ENCODE data around the gene AGBL3. TPM values are rescaled to one million over a fixed set of nuclear protein-coding genes. Genes with fewer than 3 reads are reported as not detected.

The AGBL3 gene
- polyA plus RNA-seq, 3 donors: 0.03 to 0.20 (median 0.12) TPM

DNA sequence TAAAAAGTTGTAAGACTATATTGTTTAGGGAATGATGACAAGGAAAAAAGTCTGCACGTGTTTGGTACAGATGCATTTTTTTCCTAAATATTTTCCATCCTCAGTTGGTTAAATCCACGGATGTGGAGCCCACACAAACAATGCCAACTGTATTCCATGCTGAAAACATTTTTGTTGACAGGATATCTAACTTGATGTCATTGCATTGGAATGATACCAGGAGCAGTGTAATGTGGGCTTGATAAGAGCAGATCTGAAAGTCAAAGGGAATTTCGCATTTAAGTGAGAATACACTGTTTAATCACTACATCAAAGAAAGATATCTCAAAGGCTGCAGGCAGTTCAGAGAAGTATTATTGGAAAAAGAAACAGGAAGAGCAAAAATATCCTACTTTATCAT, 112.1 kb downstream of the AGBL3 start:
- intact Hi-C loops (cut with micrococcal nuclease): no loop called here
- no peak overlapping the region for H3K4me2 ChIP-seq (replicated peaks; ENCODE audit: extremely low read depth, low read length, poor library complexity, severe bottlenecking)
- Mint-ChIP-seq H3K9me3 (peaks cover 0 to 9% (median 2%) of the 10 kb centered on the region in 7 donors), H3K36me3 (no peaks in the 10 kb centered on the region), H3K27me3 (ENCODE audit: low read depth in 3 of 3) (peaks cover 0 to 2% (median 1%) of the 10 kb centered on the region in 3 donors), H3K27ac (no peak overlapping the region), H3K4me1 (peaks cover 2% of the 10 kb centered on the region), H3K4me3 (no peak overlapping the region)
- no peak overlapping the region for H3K27ac ChIP-seq (ENCODE audit: low read depth in 1 of 2, low read length in 2 of 2)
- no peaks in the 10 kb centered on the region for H3K9me3 ChIP-seq (replicated peaks in 1 of 2; ENCODE audit: control insufficient read depth in 1 of 2, insufficient read depth in 1 of 2, low read length in 2 of 2)
- no CpG with 5 or more reads among the region's 3 CpGs for WGBS (ENCODE audit: insufficient coverage)
- TF ChIP-seq, protein P1, sequence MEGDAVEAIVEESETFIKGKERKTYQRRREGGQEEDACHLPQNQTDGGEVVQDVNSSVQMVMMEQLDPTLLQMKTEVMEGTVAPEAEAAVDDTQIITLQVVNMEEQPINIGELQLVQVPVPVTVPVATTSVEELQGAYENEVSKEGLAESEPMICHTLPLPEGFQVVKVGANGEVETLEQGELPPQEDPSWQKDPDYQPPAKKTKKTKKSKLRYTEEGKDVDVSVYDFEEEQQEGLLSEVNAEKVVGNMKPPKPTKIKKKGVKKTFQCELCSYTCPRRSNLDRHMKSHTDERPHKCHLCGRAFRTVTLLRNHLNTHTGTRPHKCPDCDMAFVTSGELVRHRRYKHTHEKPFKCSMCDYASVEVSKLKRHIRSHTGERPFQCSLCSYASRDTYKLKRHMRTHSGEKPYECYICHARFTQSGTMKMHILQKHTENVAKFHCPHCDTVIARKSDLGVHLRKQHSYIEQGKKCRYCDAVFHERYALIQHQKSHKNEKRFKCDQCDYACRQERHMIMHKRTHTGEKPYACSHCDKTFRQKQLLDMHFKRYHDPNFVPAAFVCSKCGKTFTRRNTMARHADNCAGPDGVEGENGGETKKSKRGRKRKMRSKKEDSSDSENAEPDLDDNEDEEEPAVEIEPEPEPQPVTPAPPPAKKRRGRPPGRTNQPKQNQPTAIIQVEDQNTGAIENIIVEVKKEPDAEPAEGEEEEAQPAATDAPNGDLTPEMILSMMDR (IDR thresholded peaks at IDR 0.05): no peak
- no peaks in the 10 kb centered on the region for H3K79me2 ChIP-seq (ENCODE audit: insufficient read depth, low read length)
- no peak overlapping the region for H3K9ac ChIP-seq (ENCODE audit: insufficient read depth, low read length, poor library complexity, severe bottlenecking)
- no peaks in the 10 kb centered on the region for H3K36me3 ChIP-seq (replicated peaks in 1 of 2; ENCODE audit: control insufficient read depth in 1 of 2, insufficient read depth in 2 of 2, low read length in 2 of 2)
- DNase-seq: no peak
- no peaks in the 10 kb centered on the region for H3K4me1 ChIP-seq (ENCODE audit: control insufficient read depth in 1 of 2, insufficient read depth in 2 of 2, low read length in 2 of 2)
- no peaks in the 10 kb centered on the region for H3K27me3 ChIP-seq (ENCODE audit: control insufficient read depth in 2 of 2, insufficient read depth in 2 of 2, low read length in 2 of 2)
- H2AFZ ChIP-seq (ENCODE audit: insufficient read depth, low read depth, low read length, poor library complexity, severe bottlenecking): no peak overlapping the region
- H4K20me1 ChIP-seq (ENCODE audit: insufficient read depth, low read length): no peaks in the 10 kb centered on the region
- no peak overlapping the region for H3K4me3 ChIP-seq (replicated peaks in 1 of 3; ENCODE audit: low read depth in 2 of 3, low read length in 3 of 3)

DNA sequence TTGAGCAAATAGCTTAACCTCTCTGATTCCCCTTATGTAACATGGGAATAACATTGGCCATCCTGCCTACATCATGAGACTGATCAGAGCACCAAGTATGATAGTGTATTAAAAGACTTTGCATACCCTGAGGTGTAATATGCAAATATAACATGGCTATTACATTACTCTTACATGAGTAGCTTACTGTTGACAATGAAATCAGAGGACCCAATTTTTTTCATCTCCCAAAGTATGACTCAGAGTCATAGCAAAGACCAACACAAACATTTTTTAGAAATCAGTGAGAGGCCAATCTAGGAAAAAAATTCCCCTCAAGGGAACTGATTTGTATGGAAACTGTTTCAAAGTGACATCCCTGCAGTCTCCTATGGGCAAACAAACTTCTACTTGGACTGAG, 114.5 kb downstream of the AGBL3 start:
- H3K4me3 Mint-ChIP-seq: no peak overlapping the region
- H2AFZ ChIP-seq (ENCODE audit: insufficient read depth, low read depth, low read length, poor library complexity, severe bottlenecking): no peak overlapping the region
- TF ChIP-seq, protein P1 (IDR thresholded peaks at IDR 0.05): no peak
- H4K20me1 ChIP-seq (ENCODE audit: insufficient read depth, low read length): no peaks in the 10 kb centered on the region
- H3K4me1 ChIP-seq (ENCODE audit: control insufficient read depth in 1 of 2, insufficient read depth in 2 of 2, low read length in 2 of 2): no peaks in the 10 kb centered on the region
- no peak overlapping the region for H3K4me2 ChIP-seq (replicated peaks; ENCODE audit: extremely low read depth, low read length, poor library complexity, severe bottlenecking)
- intact Hi-C loops (cut with micrococcal nuclease): no loop called here
- no peak overlapping the region for H3K27ac Mint-ChIP-seq
- peaks cover 0 to 1% (median under 1%) of the 10 kb centered on the region in 3 donors for H3K27me3 Mint-ChIP-seq (ENCODE audit: low read depth in 3 of 3)
- no peaks in the 10 kb centered on the region for H3K36me3 Mint-ChIP-seq
- no peak overlapping the region for H3K27ac ChIP-seq (ENCODE audit: low read depth in 1 of 2, low read length in 2 of 2)
- peaks cover 0 to 7% (median 4%) of the 10 kb centered on the region in 7 donors for H3K9me3 Mint-ChIP-seq
- H3K4me3 ChIP-seq (replicated peaks in 1 of 3; ENCODE audit: low read depth in 2 of 3, low read length in 3 of 3): no peak overlapping the region
- no peaks in the 10 kb centered on the region for H3K27me3 ChIP-seq (ENCODE audit: control insufficient read depth in 2 of 2, insufficient read depth in 2 of 2, low read length in 2 of 2)
- H3K9me3 ChIP-seq (replicated peaks in 1 of 2; ENCODE audit: control insufficient read depth in 1 of 2, insufficient read depth in 1 of 2, low read length in 2 of 2): no peaks in the 10 kb centered on the region
- H3K9ac ChIP-seq (ENCODE audit: insufficient read depth, low read length, poor library complexity, severe bottlenecking): no peak overlapping the region
- no peaks in the 10 kb centered on the region for H3K4me1 Mint-ChIP-seq
- H3K79me2 ChIP-seq (ENCODE audit: insufficient read depth, low read length): no peaks in the 10 kb centered on the region
- no peaks in the 10 kb centered on the region for H3K36me3 ChIP-seq (replicated peaks in 1 of 2; ENCODE audit: control insufficient read depth in 1 of 2, insufficient read depth in 2 of 2, low read length in 2 of 2)
- no peak for DNase-seq
